NCI-H146 treated with DMSO at 0.1 percent for 48 hours (cell line): ENCODE data around the gene EYS.
"Not testable (repeated sequence)": the region's sequence is repeated elsewhere in the genome, so short reads cannot be mapped to it uniquely, and the experiment has no call there.

Experiments used
- DNase-seq: peaks from one replicate; lab custom pipeline; 2025; ENCODE audit not compliant: unreplicated experiment; lab: John Stamatoyannopoulos, UW

The EYS gene

DNA sequence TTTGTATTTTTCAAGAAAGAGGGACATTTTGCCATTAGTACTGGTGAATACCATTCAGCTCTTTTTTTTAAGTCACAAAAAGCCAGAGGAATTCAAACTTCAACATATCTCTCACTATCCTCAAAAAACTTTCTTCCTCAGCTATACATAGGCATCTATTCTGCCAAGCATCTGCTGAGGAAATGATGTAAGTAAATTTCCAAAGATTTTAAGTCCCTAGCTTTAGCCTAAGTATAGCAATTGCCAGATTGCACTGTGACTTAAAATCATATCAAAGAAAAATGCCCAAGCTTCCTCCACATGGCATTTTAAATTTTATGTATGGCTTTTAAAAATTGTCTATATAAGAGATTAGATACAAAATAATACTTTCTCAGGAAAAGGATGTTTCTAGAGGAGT lies 237.4 kb downstream of the EYS start:
- DNase-seq = no peak

DNA sequence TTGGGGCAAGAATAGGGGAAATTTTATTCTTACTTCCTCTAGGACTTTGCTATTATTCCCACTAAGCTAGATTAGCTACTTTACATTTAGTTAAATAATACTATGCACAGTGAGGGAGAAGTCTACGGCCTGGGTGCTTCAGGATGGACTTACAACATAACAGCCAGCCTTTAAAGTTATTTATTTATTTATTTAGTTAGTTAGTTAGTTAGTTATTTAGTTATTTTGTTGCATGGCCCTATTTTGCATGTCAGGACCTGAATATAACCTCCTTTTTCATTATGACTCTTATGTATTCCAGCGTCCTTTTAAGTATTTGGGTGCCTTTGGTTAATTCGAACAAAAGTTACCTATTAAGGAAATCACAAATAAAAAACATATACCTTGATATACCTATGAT lies 238.7 kb downstream of the EYS start:
- DNase-seq = no peak

DNA sequence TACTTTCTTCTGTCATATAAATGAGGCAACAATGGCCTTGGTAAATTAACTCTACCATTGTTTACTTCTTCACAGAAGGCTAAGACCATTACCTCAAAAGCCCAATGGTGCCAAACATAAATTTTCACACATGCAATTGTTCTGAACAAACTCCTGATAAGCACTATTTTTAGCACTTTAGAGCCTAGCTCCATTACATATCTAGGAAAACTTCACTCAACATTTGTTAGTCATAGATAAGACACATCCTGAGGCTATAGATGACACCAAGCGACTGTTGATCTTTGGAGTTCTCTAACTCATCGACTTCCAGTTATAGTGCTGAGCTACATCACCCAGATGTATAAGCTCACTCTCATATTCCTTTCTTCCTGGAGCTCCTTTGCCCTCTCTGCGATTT lies 245.9 kb downstream of the EYS start:
- DNase-seq = no peak

DNA sequence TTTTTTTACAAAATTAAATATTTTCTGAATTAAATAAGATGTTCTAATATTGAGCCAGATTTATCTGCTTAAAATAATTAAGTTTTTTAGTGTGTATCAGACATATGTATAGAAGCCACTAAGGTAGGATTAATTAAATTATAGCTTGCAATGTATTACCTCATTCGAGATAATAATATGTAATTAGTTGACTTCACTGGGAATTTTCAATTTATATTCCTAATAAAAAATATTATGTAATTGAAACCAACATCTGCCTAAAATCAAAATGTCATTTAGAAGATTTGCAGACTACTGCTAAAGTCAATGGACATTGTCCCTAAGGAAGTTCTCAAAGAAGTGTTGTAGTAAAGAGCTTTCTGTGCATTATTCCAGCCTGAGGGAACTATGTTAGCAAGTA lies 254.7 kb downstream of the EYS start:
- no peak for DNase-seq

GRCh38 chr6:65450451-65450850 lies 256.6 kb downstream of the EYS start:
- DNase-seq = no peak

- DNase-seq = no peak
These were observed 257.1 kb downstream of the EYS start for GRCh38 chr6:65449926-65450325.

GRCh38 chr6:65448866-65449265 lies 258.2 kb downstream of the EYS start:
- no peak for DNase-seq

DNA sequence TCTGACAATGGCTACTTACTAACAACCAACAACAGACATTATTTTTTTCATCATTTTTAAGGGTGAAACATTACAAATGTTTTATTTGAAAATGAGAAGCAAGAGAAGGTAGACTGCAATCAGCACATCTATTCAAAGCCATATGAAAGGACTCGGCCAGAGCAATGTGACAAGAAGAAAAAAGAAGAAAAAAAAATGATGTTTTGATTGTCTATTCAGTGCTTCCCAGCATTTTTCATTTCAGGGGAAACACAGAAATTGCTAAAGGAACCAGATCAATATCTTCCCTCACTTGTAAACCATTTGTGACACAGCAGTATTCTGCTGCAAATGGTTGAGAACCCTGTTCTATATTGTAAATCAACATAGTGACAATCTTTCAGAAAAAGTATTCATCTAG lies 270.7 kb downstream of the EYS start:
- no peak for DNase-seq

DNA sequence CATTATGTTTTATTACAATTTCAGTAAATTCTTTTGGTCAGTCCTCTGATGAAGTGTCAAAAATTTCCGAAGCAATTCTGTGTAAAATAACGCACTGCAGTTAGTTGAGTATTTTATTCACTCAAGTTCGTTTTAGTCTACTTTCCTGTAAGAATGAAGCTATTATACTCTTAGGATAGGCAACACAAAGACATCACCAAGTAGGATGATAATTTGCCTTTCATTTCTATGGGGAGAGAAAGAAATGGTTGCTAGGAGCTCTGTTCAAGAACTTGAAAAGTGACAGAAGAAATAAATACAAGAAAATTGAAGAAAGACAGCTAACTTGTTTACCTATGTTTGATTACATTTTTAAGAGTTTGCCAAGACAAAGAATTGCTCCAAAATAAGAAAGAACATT lies 290.4 kb downstream of the EYS start:
- no peak for DNase-seq

GRCh38 chr6:65410309-65410708 lies 296.7 kb downstream of the EYS start:
- no peak for DNase-seq

DNA sequence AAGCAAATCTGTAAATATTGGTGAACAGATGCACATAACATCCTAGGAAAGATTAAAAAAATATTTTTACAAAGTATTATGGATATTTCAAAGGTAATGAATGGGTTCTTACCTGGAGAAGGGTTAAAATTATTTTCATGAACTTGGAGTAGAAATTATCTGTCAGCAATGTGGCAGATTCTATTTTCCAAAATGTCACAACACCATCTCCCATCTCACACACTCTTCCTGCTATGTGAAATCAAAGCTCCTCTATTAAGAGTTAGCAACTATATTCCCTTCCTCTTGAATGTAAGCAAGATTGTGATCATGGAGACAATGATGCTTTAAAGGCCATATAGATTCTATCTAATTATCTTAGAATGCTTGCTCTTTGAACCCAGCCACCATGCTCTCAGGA lies 304.5 kb downstream of the EYS start:
- no peak for DNase-seq

GRCh38 chr6:65399355-65400084 lies 307.5 kb downstream of the EYS start:
- no peak for DNase-seq

DNA sequence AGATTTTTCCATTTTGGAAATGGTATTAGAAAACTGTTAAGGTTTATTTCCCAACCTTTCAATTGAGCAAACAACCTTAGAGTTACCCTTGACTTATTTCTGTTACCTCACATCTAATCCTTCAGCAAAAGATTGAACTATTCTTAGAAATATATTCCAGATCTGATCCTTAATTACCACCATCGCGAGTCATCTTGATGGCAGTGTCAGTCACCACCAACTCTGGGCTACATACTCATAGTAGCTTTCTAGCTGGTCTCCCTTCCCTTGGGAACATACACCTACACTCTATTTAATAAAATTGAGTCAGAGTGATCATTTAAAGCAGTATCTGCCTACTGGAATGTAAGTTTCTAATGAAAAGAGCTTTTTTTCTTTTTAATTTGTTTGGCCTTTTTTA lies 308.2 kb downstream of the EYS start:
- DNase-seq = no peak

DNA sequence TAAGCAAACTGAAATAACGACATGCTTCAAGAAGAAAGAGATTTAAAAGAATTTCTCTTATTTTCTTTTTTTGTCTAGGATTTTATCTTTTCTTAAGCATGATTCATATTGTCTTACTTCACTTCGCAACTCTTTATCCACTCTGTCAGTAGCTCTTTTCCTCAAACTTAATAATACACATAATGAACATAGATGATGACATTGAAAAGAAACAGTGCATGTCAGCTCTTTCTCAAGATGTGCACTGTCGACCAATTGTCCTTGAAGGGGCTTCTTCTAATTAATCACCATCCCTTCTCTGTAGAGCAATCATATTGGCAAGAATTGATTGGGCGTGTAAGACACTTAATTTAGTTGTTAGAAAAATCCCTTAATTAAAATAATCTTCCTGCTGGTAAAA lies 356.5 kb downstream of the EYS start:
- DNase-seq = no peak

DNA sequence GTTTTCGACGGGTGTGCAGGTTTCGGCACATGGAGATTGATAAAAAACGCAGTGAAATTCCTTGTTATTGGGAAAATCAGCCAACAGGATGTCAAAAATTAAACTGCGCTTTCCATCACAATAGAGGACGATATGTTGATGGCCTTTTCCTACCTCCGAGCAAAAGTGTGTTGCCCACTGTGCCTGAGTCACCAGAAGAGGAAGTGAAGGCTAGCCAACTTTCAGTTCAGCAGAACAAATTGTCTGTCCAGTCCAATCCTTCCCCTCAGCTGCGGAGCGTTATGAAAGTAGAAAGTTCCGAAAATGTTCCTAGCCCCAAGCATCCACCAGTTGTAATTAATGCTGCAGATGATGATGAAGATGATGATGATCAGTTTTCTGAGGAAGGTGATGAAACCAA lies 404.4 kb downstream of the EYS start:
- not testable (repeated sequence) for DNase-seq

- DNase-seq = no peak
These were observed 407.8 kb downstream of the EYS start for GRCh38 chr6:65299236-65299635.

GRCh38 chr6:65295812-65296211 lies 411.2 kb downstream of the EYS start:
- no peak for DNase-seq

DNA sequence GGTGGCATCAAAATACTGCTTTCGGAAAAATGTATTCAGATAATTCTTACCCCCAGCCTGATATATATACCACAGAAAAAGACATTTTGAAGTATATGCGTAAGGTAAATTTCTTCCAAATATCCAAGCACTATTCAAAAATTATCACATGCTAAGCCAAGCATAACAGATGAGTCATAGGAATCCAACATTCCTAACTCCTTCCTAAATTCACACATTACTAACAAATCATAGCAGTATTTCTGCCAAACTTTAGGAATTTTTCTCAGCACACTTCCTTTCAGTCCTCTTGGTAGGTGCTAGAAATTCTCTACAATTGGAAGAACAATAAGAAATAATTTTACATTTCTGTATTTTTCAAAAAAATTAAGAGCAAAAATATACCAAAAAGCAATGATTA lies 417.5 kb downstream of the EYS start:
- DNase-seq = no peak

DNA sequence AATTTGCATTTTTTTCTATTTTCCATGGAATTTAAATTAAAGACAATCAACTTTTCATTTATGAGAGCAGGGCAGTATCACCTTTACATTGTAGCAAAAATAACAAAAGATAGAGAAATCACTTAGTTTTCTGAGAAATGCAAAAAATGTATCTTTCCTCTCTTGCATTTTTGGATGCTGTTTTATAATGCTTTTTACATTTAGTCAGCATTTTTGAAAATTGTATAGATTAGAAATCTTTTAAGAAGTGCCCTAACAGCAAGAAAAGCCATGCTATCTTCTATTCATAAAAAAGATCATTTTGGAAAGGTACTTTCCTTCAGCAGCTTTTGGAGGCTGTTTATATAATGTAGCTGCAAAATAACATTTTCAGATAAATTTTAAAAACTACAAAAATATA lies 421.8 kb downstream of the EYS start:
- no peak for DNase-seq

GRCh38 chr6:65280060-65280459 lies 427.0 kb downstream of the EYS start:
- DNase-seq = no peak

DNA sequence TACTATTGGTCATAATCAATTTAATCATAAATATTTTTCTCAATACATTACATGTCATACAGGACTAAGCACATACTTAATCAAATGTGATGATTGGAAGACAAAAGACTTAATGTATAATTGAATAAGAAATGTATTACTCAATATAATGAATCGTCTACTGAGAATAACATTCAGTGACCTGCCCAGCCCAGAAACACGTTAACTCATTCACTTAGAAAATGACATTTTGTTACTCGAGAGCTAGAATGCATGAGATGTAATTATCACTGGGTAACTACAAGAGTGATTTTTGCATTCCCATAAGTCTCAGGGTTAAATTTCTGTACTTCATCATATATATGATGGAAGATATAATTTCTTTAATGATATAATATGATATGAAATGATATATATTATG lies 444.8 kb downstream of the EYS start:
- DNase-seq = no peak

DNA sequence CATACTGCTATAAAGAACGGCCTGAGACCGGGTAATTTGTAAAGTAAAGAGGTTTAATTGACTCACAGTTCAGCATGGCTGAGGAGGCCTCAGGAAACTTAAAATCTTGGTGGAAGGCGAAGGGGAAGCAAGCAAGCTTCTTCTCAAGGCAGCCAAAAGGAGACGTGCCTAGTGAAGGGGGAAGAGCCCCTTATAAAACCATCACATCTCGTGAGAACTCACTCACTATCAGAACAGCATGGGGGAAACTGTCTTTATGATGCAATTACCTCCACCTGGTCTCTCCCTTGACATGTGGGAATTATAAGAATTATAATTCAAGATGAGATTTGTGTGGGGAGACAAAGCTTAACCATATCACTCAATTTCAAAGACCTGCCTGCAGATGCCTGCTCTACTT lies 447.0 kb downstream of the EYS start:
- no peak for DNase-seq

DNA sequence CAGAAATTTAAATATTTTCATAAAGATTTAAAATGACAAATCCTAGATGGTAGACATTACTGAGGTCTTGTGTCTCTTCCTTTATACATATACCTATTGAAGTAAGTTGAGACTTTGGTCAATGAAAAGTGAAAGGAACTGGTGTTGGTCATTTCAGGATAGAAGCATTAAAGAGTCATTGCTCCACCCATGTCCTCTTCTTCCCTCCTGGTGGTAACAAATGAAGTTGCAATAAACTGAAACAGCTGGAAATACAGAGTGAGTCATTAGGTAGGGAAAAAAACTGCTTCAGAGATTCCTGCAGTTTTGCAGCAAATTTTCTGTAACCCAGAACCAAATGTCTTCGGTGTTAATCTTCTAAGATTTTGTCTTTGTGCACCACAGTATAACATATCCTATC lies 448.0 kb downstream of the EYS start:
- DNase-seq = no peak

DNA sequence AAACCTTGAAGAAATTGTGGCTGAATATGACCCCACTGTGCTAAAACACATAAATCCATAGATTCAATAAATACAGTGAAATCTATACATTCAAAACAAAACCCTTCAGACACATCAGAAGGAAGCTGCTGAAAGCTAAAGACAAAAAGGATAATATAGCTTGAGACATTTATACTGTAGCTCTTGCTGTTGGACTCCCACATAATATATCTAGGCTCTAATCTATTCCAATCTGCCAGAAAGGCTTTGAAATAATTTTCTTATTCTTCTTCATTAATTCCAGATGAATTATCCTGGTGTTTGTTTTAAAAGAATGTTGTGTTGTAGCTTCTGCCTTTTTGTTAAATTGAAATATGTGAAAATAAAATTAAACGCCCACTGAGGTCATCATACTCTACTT lies 454.0 kb downstream of the EYS start:
- DNase-seq = no peak
